ENCODE measurements around the gene RALGPS1.

RALGPS1 gene

GRCh38 chr9:127078988-127079387, 164.4 kb downstream of the RALGPS1 start:
- H3K27ac ChIP-seq = no peak overlapping the region
- no peak for TF ChIP-seq CTCF (conservative IDR thresholded peaks at IDR 0.05)

DNA sequence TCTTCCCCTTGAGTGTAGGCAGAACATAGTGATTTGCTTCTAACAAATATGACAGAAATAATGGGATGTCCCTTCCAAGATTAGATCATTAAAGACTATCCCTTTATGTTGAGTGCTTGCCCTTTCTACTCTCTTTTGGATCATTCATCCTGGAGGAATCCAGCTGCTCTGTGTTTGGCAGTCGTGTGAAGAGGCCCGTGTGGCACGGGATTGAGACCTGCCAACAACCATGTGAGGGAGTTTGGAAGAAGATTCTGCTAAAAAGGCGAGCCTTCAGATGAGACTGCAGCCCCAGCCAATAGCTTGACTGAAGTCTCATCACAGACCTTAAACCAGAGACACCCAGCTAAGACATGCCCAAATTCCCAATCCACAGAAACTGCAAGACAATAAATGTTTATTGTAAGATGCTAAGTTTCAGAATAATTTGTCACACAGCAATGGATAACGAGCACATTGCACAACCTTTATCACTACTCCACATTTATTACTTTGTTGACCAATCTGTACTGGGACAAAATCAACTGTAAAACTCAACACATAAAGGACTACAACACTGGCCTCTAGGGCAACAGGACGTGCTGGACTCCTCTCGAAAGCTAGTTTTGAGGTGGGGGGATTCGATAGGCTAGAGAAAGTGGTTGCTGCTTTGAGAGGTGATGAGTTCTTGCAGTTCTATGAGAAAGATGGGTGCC, 165.0 kb downstream of the RALGPS1 start:
- TF ChIP-seq CTCF (conservative IDR thresholded peaks at IDR 0.05) = no peak
- no peak overlapping the region for H3K27ac ChIP-seq

DNA sequence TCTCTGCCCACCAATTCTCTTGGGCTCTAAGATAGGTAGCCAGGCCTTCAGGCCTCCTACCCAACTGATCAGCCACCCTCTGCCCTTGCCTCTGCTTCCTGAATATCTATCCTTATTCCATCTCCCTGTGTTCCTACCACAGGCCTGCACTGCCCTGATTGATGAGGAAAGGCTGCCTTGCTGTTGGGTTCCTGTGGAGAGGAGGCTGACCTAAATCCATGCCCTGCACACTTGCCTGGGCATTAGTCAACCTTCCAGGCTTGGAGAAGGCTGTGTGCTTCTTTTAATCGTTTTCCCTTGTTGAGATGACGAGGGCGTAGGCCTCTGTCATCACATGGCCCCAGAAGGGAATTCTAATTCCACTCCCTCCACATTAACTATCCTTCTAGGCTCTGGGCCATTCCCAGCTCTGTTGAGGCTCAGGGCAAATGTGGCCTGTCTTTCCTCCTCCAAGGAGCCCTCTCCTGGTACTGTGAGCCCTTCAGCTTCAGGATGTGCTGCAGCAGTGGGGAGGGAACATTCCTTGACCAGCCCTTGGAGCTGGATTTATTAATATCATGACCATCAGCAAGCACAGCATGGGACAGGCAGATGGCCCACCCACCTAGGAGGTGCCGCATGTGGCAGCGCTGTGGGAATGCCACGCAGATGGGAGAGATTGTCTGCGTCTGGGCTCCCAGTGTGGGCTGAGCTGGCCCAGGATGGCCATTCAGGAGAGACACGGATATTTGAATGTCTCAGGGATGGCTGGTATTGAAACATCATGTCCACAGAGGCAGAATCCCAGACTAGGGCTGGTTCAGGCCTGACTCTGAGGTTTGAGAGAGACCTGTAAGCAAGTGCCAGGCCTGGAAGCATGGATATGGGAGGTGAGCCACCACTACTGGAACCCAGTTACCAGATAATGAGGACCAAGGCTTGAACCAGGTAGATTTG, 166.9 kb downstream of the RALGPS1 start:
- no peak for TF ChIP-seq CTCF (conservative IDR thresholded peaks at IDR 0.05)

DNA sequence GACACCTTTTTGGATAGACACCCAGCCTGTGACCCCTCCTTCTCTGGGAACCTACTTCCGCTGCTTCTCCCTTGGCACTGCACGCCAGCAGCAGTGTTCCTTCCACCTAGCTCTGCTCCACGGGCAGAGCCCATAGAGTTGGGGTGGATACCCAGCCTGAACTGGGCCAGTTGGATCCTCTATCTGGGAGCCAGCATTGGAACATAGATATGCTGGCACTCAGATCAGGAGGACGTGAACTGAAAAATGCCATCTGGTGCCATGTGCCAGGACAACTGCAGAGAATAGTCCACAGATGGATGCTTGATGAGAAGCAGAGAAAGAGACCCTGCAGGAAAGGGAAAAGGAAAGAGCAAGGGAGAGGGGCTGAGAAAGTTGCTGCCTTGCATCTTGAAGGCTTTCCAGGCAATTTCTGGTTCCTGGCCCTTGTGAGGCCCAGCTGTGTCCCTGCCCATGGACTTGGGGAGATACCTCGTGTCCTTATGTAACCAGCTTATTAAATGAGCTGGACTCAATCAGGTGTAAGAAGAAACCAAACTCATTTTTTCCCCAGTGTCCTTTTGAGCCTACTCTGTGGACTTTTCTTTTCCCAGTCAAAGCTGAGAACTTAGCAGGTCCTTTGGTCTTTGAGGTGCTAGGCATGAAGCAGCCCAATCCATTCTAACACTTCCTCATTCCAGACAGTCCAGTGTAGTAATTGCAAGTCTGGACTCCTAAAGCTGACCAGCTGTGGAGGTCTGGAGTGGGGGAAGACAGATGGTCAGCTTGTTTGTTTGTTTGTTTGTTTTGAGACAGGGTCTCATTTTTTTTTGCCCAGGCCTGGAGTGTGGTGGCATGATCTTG, 168.8 kb downstream of the RALGPS1 start:
- no peak overlapping the region for H3K27ac ChIP-seq
- no peak for TF ChIP-seq CTCF (conservative IDR thresholded peaks at IDR 0.05)

More for the DNA sequence above, 166.9 kb downstream of the RALGPS1 start:
- no peak overlapping the region for H3K27ac ChIP-seq

GRCh38 chr9:127084076-127085039, 169.8 kb downstream of the RALGPS1 start:
- TF ChIP-seq CTCF (conservative IDR thresholded peaks at IDR 0.05) = no peak
- no peak overlapping the region for H3K27ac ChIP-seq

- no peak overlapping the region for H3K27ac ChIP-seq
- no peak for TF ChIP-seq CTCF (conservative IDR thresholded peaks at IDR 0.05)
These were observed 170.6 kb downstream of the RALGPS1 start for GRCh38 chr9:127085186-127085585.

Measured in VCaP (cell line).